Lung (tissue), 12 donors: Measurements from ENCODE around the gene PRDM4. TPM values are rescaled to one million over a fixed set of nuclear protein-coding genes. Genes with fewer than 3 reads are reported as not detected.

Experiments used
- ATAC-seq: fragments of 200-7000 bp; cut with Tn5 transposase; one replicate; pipeline ENCODE4 v1.9.1; 2020; ENCODE audit warnings: moderate number of reproducible peaks; ENCODE audit not compliant: insufficient read depth, low FRiP score
- DNase-seq, 3 donors: peaks; one replicate each; pipeline ENCODE4 v3.0.0-alpha.2; 2013 to 2017
- H3K27ac ChIP-seq, 2 donors: one replicate each; pipeline ENCODE4 v1.5.1; 2013; ENCODE audit warnings: mild to moderate bottlenecking in 2 of 2, moderate library complexity in 2 of 2, control low read depth in 1 of 2, inconsistent platforms in 1 of 2, low read depth in 1 of 2, low read length in 1 of 2
- H3K27me3 ChIP-seq, 3 donors: one replicate each; pipeline ENCODE4 v1.5.1; 2013; ENCODE audit warnings: low read length in 2 of 3; ENCODE audit not compliant: control insufficient read depth in 3 of 3, insufficient read depth in 3 of 3
- H3K36me3 ChIP-seq, 4 donors: one replicate each; pipeline ENCODE4 v1.5.1; 2013; ENCODE audit warnings: low read length in 4 of 4, mild to moderate bottlenecking in 1 of 4, moderate library complexity in 1 of 4; ENCODE audit not compliant: control insufficient read depth in 4 of 4, insufficient read depth in 4 of 4
- H3K4me1 ChIP-seq, 5 donors: one replicate each; pipeline ENCODE4 v1.5.1; 2013; ENCODE audit warnings: low read length in 5 of 5, mild to moderate bottlenecking in 2 of 5, moderate library complexity in 1 of 5; ENCODE audit not compliant: control insufficient read depth in 5 of 5, insufficient read depth in 5 of 5
- H3K4me3 ChIP-seq: one replicate; pipeline ENCODE4 v1.5.1; 2013; ENCODE audit warnings: mild to moderate bottlenecking, control low read depth, moderate library complexity
- H3K9ac ChIP-seq, 2 donors: one replicate each; pipeline ENCODE4 v1.5.1; 2013; ENCODE audit warnings: low read length in 2 of 2, control low read depth in 1 of 2; ENCODE audit not compliant: insufficient read depth in 1 of 2
- H3K9me3 ChIP-seq, 4 donors: one replicate each; pipeline ENCODE4 v1.5.1; 2013; ENCODE audit warnings: low read length in 3 of 4, mild to moderate bottlenecking in 1 of 4, moderate library complexity in 1 of 4; ENCODE audit not compliant: control insufficient read depth in 4 of 4, insufficient read depth in 3 of 4
- CTCF ChIP-seq: IDR thresholded peaks from 2 replicates; pipeline ENCODE4 v1.5.1; 2012; ENCODE audit warnings: mild to moderate bottlenecking; ENCODE audit errors: control extremely low read depth, extremely low read depth
- WGBS, 2 donors: extraction: QIAGEN DNeasy Blood & Tissue Kit; methylation state at CpG; one replicate each; pipeline ENCODE4 v1.1.7; 2013; 5-methylcytosine and 5-hydroxymethylcytosine counted together
- polyA plus RNA-seq, 2 donors: library from polyadenylated mRNA; stranded (reverse); fragments of 200-250 nt; gene quantifications; one replicate each; pipeline ENCODE4 v1.2.1, GENCODE V29; 2013
- total RNA-seq, 2 donors: library from RNA; depleted of rRNA in 1 of 2; stranded (reverse); fragments of >200 nt in 1 of 2; gene quantifications; one replicate each; pipeline ENCODE4 v1.2.1, GENCODE V29; 2014 to 2021
- donor health status: control.
- donor health status: control.
- donor health status: Bipolar disorder and iron deficiency.
- donor health status: healthy.
- donor health status: DM: yes; HTN: yes; CAD: no.

PRDM4 gene
- total and polyA plus RNA-seq, 4 donors = 7.3 to 33.5 (median 20.5) TPM

- Histone ChIP-seq H3K27ac (no peak overlapping the region), H3K9me3 (peaks cover 0 to 2% (median 0%) of the 10 kb centered on the region in 4 donors), H3K4me3 (no peak overlapping the region), H3K4me1 (peaks cover 0 to 4% (median 0%) of the 10 kb centered on the region in 5 donors), H3K27me3 (peaks cover 10 to 49% (median 43%) of the 10 kb centered on the region in 3 donors), H3K36me3 (no peaks in the 10 kb centered on the region), H3K9ac (no peak overlapping the region)
- DNase-seq (peak in 2 of 3 donors; percentile 16 to 17), ATAC-seq (no peak)
- TF ChIP-seq CTCF = no peak
- 2 to 4% methylated on average over 51 to 66 of the region's 66 CpGs for WGBS, 2 donors
Measured at GRCh38 chr12:107775093-107775721, 14.3 kb upstream of the PRDM4 start.

- whole genome bisulfite sequencing, 2 donors = 40 to 50% methylated on average over 13 of the region's 13 CpGs
- Histone ChIP-seq H3K27me3 (peaks cover 10 to 49% (median 43%) of the 10 kb centered on the region in 3 donors), H3K4me1 (peaks cover 0 to 4% (median 0%) of the 10 kb centered on the region in 5 donors), H3K9me3 (peaks cover 0 to 2% (median 0%) of the 10 kb centered on the region in 4 donors), H3K36me3 (no peaks in the 10 kb centered on the region), H3K4me3 (no peak within 1 kb of the TSS), H3K9ac (no peak within 1 kb of the TSS), H3K27ac (no peak within 1 kb of the TSS)
- ATAC-seq (no peak), DNase-seq (no peak)
- TF ChIP-seq CTCF = no peak
Measured at GRCh38 chr12:107774349-107775029, 13.6 kb upstream of the PRDM4 start, which contains the start of gene ASCL4. ASCL4 (plus strand) TSS chr12:107774704; CDS start chr12:107775219, 515 bp downstream.

- Histone ChIP-seq H3K4me1 (no peaks in the 10 kb centered on the region), H3K27ac (no peak overlapping the region), H3K4me3 (no peak overlapping the region), H3K27me3 (peaks cover 0 to 3% (median 0%) of the 10 kb centered on the region in 3 donors), H3K9me3 (no peaks in the 10 kb centered on the region), H3K9ac (no peak overlapping the region), H3K36me3 (no peaks in the 10 kb centered on the region)
- no peak for ATAC-seq
- no peak for TF ChIP-seq CTCF
- no peak for DNase-seq
- 87 to 88% methylated on average over 5 of the region's 5 CpGs for WGBS, 2 donors
Measured at GRCh38 chr12:107767466-107767865, 6.5 kb upstream of the PRDM4 start.
